HL-60 (cell line): ENCODE measurements around the gene FLYWCH1.

Experiments
- DNase-seq, 2 experiments: peaks; one replicate each; pipeline ENCODE4 v3.0.0-alpha.2; 2010 to 2020; ENCODE audit warnings: low read depth in 1 of 2, low spot score in 1 of 2
- H3K27ac ChIP-seq: fragments of 250-450 bp; sonication (Bioruptor Pico); replicated peaks from 2 replicates; pipeline ENCODE4 v1.5.1; 2020; ENCODE audit warnings: mild to moderate bottlenecking, moderate library complexity
- H3K27me3 ChIP-seq: fragments of 250-450 bp; sonication (Bioruptor Pico); 2 replicates; pipeline ENCODE4 v1.5.1; 2021; ENCODE audit warnings: mild to moderate bottlenecking, moderate library complexity; ENCODE audit not compliant: insufficient read depth, poor library complexity, severe bottlenecking
- H3K4me3 ChIP-seq: replicated peaks from 2 replicates; pipeline ENCODE4 v1.5.1; 2011; ENCODE audit warnings: mild to moderate bottlenecking, control low read depth, low read length; ENCODE audit not compliant: insufficient read depth
- CTCF ChIP-seq: IDR thresholded peaks from one replicate; pipeline ENCODE4 v1.5.1; 2011; ENCODE audit warnings: low read length, control low read depth, inconsistent platforms; ENCODE audit not compliant: insufficient read depth
- GABPA ChIP-seq: IDR thresholded peaks from 2 replicates; pipeline ENCODE4 v1.6.1; 2012; ENCODE audit warnings: low read depth
- POLR2AphosphoS5 ChIP-seq: IDR thresholded peaks from 2 replicates; pipeline ENCODE4 v1.6.1; 2012; ENCODE audit warnings: low read depth
- REST ChIP-seq: IDR thresholded peaks from 2 replicates; pipeline ENCODE4 v1.6.1; 2012; ENCODE audit warnings: low read depth; ENCODE audit not compliant: insufficient replicate concordance
- SPI1 ChIP-seq: IDR thresholded peaks from 2 replicates; pipeline ENCODE4 v1.6.1; 2012; ENCODE audit warnings: low read depth, mild to moderate bottlenecking, borderline replicate concordance

FLYWCH1 gene

GRCh38 chr16:2966808-2967191 is 55.1 kb downstream of the FLYWCH1 start:
- H3K27ac ChIP-seq, result no peak overlapping the region
- H3K27me3 ChIP-seq, result peaks cover 24% of the 10 kb centered on the region
- TF ChIP-seq SPI1 (no peak), POLR2AphosphoS5 (no peak), REST (no peak), GABPA (no peak), CTCF (no peak)
- H3K4me3 ChIP-seq, result no peak overlapping the region
- no peak for DNase-seq

GRCh38 chr16:2967211-2967631 is 55.5 kb downstream of the FLYWCH1 start:
- H3K27me3 ChIP-seq, result peaks cover 20% of the 10 kb centered on the region
- no peak for DNase-seq
- no peak overlapping the region for H3K27ac ChIP-seq
- no peak for TF ChIP-seq GABPA
- TF ChIP-seq CTCF, result no peak
- TF ChIP-seq POLR2AphosphoS5, result no peak
- no peak for TF ChIP-seq SPI1
- TF ChIP-seq REST, result no peak
- H3K4me3 ChIP-seq, result no peak overlapping the region

- no peak overlapping the region for H3K27ac ChIP-seq
- no peak for DNase-seq
- H3K27me3 ChIP-seq, result peaks cover 15% of the 10 kb centered on the region
- TF ChIP-seq CTCF (no peak), REST (no peak), SPI1 (no peak), POLR2AphosphoS5 (no peak)
- H3K4me3 ChIP-seq, result no peak overlapping the region
These were observed 56.0 kb downstream of the FLYWCH1 start for GRCh38 chr16:2967721-2968161.
